ENCODE results near the gene ZNF613. TPM values are rescaled to one million over a fixed set of nuclear protein-coding genes. Genes with fewer than 3 reads are reported as not detected.

ZNF613 gene
- total and polyA plus RNA-seq, 2 donors from 2014 or later, result 5.8 to 6.9 TPM

GRCh38 chr19:51887522-51888498 lies 39.5 kb upstream of the ZNF613 start, which contains the start of gene ZNF577:
Gene ZNF577, minus strand, starts transcription at chr19:51887951. Its CDS starts 7,569 bp downstream, at chr19:51880382.
- peaks cover 18 to 28% (median 18%) of the 10 kb centered on the region in 3 donors for H3K36me3 ChIP-seq (ENCODE audit: control insufficient read depth in 2 of 3, insufficient read depth in 3 of 3, low read length in 3 of 3)
- intact Hi-C loops (cut with DNase I), result no loop called here
- H3K27ac ChIP-seq (ENCODE audit: low read depth in 2 of 2, low read length in 2 of 2), result peak within 1 kb of the TSS; percentile 63 to 84
- H3K4me1 ChIP-seq (ENCODE audit: control insufficient read depth in 2 of 3, insufficient read depth in 2 of 3, low read depth in 1 of 3, low read length in 3 of 3), result no peaks in the 10 kb centered on the region
- FAIRE-seq (no peak), DNase-seq (peak; percentile 95 to 98 (median 96))
- TF ChIP-seq, protein P1, sequence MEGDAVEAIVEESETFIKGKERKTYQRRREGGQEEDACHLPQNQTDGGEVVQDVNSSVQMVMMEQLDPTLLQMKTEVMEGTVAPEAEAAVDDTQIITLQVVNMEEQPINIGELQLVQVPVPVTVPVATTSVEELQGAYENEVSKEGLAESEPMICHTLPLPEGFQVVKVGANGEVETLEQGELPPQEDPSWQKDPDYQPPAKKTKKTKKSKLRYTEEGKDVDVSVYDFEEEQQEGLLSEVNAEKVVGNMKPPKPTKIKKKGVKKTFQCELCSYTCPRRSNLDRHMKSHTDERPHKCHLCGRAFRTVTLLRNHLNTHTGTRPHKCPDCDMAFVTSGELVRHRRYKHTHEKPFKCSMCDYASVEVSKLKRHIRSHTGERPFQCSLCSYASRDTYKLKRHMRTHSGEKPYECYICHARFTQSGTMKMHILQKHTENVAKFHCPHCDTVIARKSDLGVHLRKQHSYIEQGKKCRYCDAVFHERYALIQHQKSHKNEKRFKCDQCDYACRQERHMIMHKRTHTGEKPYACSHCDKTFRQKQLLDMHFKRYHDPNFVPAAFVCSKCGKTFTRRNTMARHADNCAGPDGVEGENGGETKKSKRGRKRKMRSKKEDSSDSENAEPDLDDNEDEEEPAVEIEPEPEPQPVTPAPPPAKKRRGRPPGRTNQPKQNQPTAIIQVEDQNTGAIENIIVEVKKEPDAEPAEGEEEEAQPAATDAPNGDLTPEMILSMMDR (IDR thresholded peaks at IDR 0.05; ENCODE audit: borderline replicate concordance, extremely low read depth, insufficient read depth), result no peak
- H3K27me3 ChIP-seq (ENCODE audit: control insufficient read depth, insufficient read depth, low read length), result no peaks in the 10 kb centered on the region
- H3K4me3 ChIP-seq (ENCODE audit: low read length in 3 of 3), result peak within 1 kb of the TSS; percentile 77 to 93 (median 91)
- peak within 1 kb of the TSS; percentile 52 to 89 (median 86) for H3K9ac ChIP-seq (ENCODE audit: low read length in 3 of 3)
- H3K9me3 ChIP-seq (ENCODE audit: control insufficient read depth in 2 of 3, insufficient read depth in 1 of 3, low read length in 3 of 3), result peaks cover 8 to 43% (median 26%) of the 10 kb centered on the region in 3 donors

GRCh38 chr19:51889934-51890333 lies 37.3 kb upstream of the ZNF613 start:
- no peak overlapping the region for H3K4me3 ChIP-seq (ENCODE audit: low read length in 3 of 3)
- FAIRE-seq, result no peak
- H3K4me1 ChIP-seq (ENCODE audit: control insufficient read depth in 2 of 3, insufficient read depth in 2 of 3, low read depth in 1 of 3, low read length in 3 of 3), result no peaks in the 10 kb centered on the region
- peaks cover 28 to 47% (median 35%) of the 10 kb centered on the region in 3 donors for H3K36me3 ChIP-seq (ENCODE audit: control insufficient read depth in 2 of 3, insufficient read depth in 3 of 3, low read length in 3 of 3)
- H3K9me3 ChIP-seq (ENCODE audit: control insufficient read depth in 2 of 3, insufficient read depth in 1 of 3, low read length in 3 of 3), result peaks cover 10 to 56% (median 40%) of the 10 kb centered on the region in 3 donors
- intact Hi-C loops (cut with DNase I), result no loop called here
- no peak for DNase-seq
- TF ChIP-seq, protein P1 (IDR thresholded peaks at IDR 0.05; ENCODE audit: borderline replicate concordance, extremely low read depth, insufficient read depth), result no peak
- no peaks in the 10 kb centered on the region for H3K27me3 ChIP-seq (ENCODE audit: control insufficient read depth, insufficient read depth, low read length)
- no peak overlapping the region for H3K27ac ChIP-seq (ENCODE audit: low read depth in 2 of 2, low read length in 2 of 2)
- H3K9ac ChIP-seq (ENCODE audit: low read length in 3 of 3), result no peak overlapping the region

- peak overlapping the region in 1 of 3 donors; percentile 21 for H3K4me3 ChIP-seq (ENCODE audit: low read length in 3 of 3)
- no peaks in the 10 kb centered on the region for H3K4me1 ChIP-seq (ENCODE audit: control insufficient read depth in 2 of 3, insufficient read depth in 2 of 3, low read depth in 1 of 3, low read length in 3 of 3)
- H3K27me3 ChIP-seq (ENCODE audit: control insufficient read depth, insufficient read depth, low read length), result no peaks in the 10 kb centered on the region
- H3K36me3 ChIP-seq (ENCODE audit: control insufficient read depth in 2 of 3, insufficient read depth in 3 of 3, low read length in 3 of 3), result peaks cover 36 to 58% (median 43%) of the 10 kb centered on the region in 3 donors
- H3K9ac ChIP-seq (ENCODE audit: low read length in 3 of 3), result no peak overlapping the region
- TF ChIP-seq, protein P1 (IDR thresholded peaks at IDR 0.05; ENCODE audit: borderline replicate concordance, extremely low read depth, insufficient read depth), result no peak
- intact Hi-C loops (cut with DNase I), result no loop called here
- FAIRE-seq (no peak), DNase-seq (peak in 1 of 5 donors; percentile 2)
- peaks cover 13 to 57% (median 46%) of the 10 kb centered on the region in 3 donors for H3K9me3 ChIP-seq (ENCODE audit: control insufficient read depth in 2 of 3, insufficient read depth in 1 of 3, low read length in 3 of 3)
- H3K27ac ChIP-seq (ENCODE audit: low read depth in 2 of 2, low read length in 2 of 2), result no peak overlapping the region
Observed at GRCh38 chr19:51891193-51891747, 36.0 kb upstream of the ZNF613 start.

Measured in kidney (tissue), 14 donors.